ENCODE results near the gene KHSRP.

Gene KHSRP

DNA sequence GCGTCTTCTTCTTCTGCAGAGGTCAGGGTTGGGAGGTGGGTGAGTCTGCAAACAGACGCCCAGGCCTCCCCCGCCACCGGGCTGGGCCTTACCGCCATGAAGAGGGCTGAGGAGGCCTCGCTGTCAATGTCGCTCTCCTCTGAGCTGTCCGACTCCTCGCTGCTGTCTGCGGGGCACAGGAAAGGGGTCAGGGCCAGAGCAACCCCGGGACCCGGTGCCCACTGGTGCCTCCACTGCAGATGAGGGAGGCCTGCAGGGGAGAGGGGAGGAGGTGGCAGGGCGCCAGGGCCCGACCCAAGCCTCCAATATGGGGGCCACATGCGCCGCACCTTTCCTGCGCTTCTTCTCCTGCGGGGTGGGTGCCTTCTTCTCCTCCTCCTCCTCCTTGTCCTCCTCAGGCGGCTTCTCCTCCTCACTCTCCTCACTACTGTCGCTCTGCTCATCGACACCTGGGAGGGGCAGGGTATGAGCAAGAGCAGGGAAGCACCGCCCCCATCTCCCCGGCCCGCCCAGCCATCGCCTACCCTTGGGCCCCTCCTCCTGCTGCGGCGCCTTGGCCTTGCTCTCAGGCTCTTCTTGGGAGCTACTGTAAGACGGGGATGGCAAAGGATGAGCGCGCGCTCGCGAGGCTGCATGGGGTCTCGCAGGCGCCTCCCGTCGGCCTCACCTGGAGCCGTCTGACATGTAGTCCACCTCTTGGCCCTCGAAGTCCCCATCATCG lies 43.4 kb downstream of the KHSRP start:
- FAIRE-seq = no peak

DNA sequence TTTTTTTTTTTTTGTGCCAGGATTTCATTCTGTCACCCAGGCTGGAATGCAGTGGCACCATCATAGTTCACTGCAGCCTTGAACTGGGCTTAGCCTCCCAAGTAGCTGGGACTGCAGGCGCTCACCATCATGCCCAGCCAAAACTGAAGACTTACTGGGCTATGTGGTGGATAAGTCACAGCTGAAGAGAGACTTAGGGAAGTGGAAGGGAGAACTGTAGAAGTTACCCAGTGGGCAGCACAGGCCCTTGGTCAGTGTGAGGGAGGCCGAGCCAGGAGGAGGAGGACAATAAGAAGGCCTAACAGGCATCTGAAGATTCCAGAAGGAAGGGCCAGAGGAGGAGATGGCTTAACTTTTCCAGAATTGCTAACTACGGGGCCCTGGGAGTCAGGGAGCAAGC lies 44.9 kb downstream of the KHSRP start:
- no peak for FAIRE-seq

DNA sequence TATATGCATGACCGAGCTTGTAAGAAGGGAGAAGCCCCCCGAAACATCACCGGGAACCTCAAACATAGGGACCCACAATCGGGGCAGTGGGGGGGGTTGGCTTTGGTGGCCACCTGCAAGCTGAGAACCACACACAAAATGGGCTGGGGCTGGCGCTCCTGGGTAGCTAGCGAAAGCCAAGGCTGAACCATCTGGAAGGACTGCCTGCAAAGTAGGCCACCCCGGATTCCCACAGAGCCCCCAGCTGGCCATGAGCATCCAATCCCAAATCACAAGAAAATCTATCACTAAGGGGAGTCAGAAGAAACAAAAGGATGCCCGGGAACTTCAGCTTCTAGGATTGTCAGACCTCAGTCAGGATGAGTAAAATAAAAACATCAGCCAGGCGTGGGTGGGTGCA lies 46.1 kb downstream of the KHSRP start:
- FAIRE-seq = no peak

DNA sequence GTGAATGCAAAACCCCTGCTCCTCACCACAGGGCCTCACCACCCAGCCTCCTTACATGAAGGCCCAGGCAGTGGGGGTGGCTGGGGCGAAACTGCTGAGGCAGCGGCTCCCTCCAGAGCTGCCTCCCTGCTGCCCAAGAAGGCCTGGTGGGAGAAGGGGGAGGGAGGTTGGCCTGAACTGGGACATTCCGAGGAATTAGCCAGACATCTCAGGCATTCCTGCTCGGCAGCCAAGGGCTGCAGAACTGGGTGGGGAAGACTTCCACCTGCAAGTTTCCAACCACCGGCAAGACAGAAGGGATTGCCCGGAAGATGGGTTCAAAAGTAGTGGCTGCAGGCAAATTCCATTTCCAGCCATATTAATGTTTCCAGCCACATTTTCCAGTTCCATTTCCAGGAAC lies 46.6 kb downstream of the KHSRP start:
- no peak for FAIRE-seq

DNA sequence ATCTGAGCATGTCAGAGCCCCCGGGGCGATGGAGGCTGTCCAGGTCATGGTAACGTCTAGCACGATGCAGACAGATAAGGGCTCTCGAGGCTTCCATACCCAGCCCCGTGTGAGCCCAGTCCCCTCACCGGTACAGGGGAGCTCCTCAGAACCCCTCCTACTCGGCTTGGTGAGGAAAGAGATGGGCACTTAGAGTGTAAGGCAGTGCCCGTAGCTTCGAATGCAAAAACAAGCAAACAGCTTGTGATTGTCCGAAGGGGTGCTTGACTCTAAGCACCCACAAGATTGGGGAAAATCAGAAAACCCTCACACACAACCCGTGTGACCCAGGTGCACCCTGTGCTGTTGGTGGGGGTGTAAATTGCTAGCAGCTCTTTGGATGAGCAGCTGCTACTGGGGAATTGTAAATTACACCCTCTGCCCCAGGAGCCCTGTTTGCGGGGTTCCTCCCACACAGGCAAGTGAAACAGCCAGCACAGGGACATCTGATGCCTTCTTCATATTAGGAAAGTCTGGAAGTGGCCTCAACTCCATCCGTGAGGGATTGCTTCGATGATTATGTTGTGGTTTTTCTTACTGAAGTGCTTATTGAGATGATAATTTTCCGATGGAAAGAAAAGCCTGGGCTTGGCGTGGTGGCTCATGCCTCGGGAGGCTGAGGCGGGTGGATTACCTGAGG lies 48.0 kb downstream of the KHSRP start:
- FAIRE-seq = no peak

DNA sequence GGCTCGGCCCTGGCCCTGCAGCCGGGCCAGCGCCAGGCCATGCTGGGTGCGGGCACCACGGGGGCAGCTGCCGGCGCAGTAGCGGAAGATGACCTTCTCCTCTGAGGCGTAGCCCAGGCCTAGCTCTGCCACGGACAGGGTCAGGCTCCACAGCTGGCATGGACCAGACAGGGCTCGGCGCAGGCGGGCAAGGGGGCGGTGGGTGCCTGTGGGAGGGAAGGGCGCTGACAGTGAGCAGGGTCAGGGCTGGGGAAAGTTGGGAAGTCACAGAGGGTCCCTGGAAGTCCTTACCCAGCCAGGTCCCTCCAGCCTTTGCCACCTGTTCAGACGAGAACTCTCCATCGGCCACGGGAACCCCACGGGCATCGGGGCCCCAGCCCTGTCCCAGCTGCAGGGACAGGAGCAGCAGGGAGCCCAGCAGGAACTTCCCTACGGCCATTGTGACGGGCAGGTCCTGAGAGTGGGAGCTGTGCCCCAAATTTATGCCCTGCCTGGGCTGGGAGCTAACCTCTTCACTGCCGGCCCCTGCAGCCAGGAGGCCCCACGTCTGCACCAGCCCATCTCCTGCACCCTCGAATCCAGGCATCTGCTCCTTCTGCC lies 49.1 kb downstream of the KHSRP start, which contains the start of gene PSPN:
Gene PSPN (minus strand): TSS at position 523 of the 600 bp plus-strand sequence. CDS start 84 bp downstream, at position 439.
- no peak for FAIRE-seq

DNA sequence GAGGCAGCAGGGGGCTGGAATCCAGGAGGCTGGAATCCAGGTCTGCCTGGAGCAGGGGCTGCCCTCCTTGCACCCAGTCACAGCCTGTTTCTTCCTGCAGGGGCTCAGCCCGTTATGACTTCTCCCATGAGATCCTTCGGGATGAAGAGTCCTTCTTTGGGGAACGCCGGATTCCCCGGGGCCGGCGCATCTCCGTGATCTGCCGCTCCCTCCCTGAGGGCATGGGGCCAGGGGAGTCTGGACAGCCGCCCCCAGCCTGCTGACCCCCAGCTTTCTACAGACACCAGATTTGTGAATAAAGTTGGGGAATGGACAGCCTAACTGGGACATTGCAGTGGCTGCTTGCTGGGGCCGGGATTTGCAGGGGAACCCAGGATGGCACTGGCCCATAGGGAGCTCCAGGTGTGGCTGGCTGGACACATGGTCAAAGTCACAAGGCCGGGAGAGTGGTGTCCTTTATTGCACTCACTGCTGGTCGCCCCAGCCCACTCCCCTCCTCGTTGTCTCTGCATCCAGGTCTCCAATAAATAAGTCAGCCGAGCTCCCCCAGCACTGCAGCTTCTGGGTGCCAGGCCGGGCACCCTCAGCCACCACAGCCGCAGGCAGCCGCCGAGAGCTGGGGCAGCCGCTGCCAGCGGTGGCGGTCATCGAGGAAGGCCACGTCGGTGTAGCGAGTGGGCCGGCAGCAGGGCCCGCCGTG lies 49.8 kb downstream of the KHSRP start:
- no peak for FAIRE-seq

- FAIRE-seq = no peak
These were observed 50.4 kb downstream of the KHSRP start for GRCh38 chr19:6374161-6374709.

- FAIRE-seq = no peak
These were observed 50.9 kb downstream of the KHSRP start for GRCh38 chr19:6373813-6374108.

GRCh38 chr19:6373096-6373812 lies 51.4 kb downstream of the KHSRP start:
- peak; percentile 63 for FAIRE-seq

DNA sequence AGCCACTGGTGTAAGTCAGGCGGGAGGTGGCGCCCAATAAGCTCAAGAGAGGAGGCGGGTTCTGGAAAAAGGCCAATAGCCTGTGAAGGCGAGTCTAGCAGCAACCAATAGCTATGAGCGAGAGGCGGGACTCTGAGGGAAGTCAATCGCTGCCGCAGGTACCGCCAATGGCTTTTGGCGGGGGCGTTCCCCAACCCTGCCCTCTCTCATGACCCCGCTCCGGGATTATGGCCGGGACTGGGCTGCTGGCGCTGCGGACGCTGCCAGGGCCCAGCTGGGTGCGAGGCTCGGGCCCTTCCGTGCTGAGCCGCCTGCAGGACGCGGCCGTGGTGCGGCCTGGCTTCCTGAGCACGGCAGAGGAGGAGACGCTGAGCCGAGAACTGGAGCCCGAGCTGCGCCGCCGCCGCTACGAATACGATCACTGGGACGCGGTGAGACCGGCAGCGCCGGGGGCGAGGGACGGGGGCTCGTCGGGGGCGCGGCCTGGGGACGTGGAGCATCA lies 52.0 kb downstream of the KHSRP start, which contains the start of gene ALKBH7:
Gene ALKBH7 (plus strand): TSS at position 201 of the 502 bp plus-strand sequence. CDS start 27 bp downstream, at position 228.
- peak; percentile 99 for FAIRE-seq

- no peak for FAIRE-seq
These were observed 60.3 kb downstream of the KHSRP start for GRCh38 chr19:6364353-6364752.

All from A204.1 (cell line).